Activated CD8-positive, alpha-beta memory T cell treated with anti-CD3 and anti-CD28 coated beads, Interleukin-2, amount 50 U/mL, for 1 hour (primary cell): ENCODE results near the gene TSPAN10.

Source experiments
- DNase-seq: peaks from one replicate; pipeline ENCODE4 v3.0.0-alpha.2; 2020; ENCODE audit errors: extremely low read depth

Gene TSPAN10

GRCh38 chr17:81687770-81688541, 51.0 kb downstream of the TSPAN10 start:
- DNase-seq, result no peak

GRCh38 chr17:81688616-81689015, 51.6 kb downstream of the TSPAN10 start:
- DNase-seq, result no peak

GRCh38 chr17:81690066-81690465, 53.1 kb downstream of the TSPAN10 start:
- no peak for DNase-seq

- no peak for DNase-seq
Observed at GRCh38 chr17:81690549-81690948, 53.6 kb downstream of the TSPAN10 start.

- DNase-seq, result no peak
Observed at GRCh38 chr17:81691196-81691595, 54.2 kb downstream of the TSPAN10 start.

GRCh38 chr17:81691608-81692007, 54.6 kb downstream of the TSPAN10 start:
- DNase-seq, result no peak

- no peak for DNase-seq
Observed at GRCh38 chr17:81693509-81694210, 56.7 kb downstream of the TSPAN10 start.

GRCh38 chr17:81694810-81695209, 57.8 kb downstream of the TSPAN10 start:
- no peak for DNase-seq

- DNase-seq, result no peak
Observed at GRCh38 chr17:81695211-81695610, 58.2 kb downstream of the TSPAN10 start.

- DNase-seq, result no peak
Observed at GRCh38 chr17:81695801-81696200, 58.8 kb downstream of the TSPAN10 start.

GRCh38 chr17:81696218-81696941, 59.4 kb downstream of the TSPAN10 start:
- no peak for DNase-seq

- DNase-seq, result no peak
Observed at GRCh38 chr17:81697261-81698044, 60.5 kb downstream of the TSPAN10 start.
